Measurements from ENCODE around the gene RSPO4.

RSPO4 gene

GRCh38 chr20:944774-945410, 57.2 kb downstream of the RSPO4 start:
- H3K4me3 ChIP-seq (ENCODE audit: low read depth, low read length), result no peak overlapping the region
- DNase-seq (ENCODE audit: low read depth), result no peak
- no peak for TF ChIP-seq MAX (IDR thresholded peaks at IDR 0.05; ENCODE audit: low read depth, low read length)
- TF ChIP-seq POLR2A (IDR thresholded peaks at IDR 0.05; ENCODE audit: extremely low read depth, insufficient read length), result no peak
- no peak for TF ChIP-seq CTCF (IDR thresholded peaks at IDR 0.05; ENCODE audit: low read depth, low read length)
- no peak for TF ChIP-seq MYC (IDR thresholded peaks at IDR 0.05; ENCODE audit: low read depth, low read length)

- TF ChIP-seq MYC (IDR thresholded peaks at IDR 0.05; ENCODE audit: low read depth, low read length), result no peak
- TF ChIP-seq CTCF (IDR thresholded peaks at IDR 0.05; ENCODE audit: low read depth, low read length), result no peak
- TF ChIP-seq MAX (IDR thresholded peaks at IDR 0.05; ENCODE audit: low read depth, low read length), result no peak
- TF ChIP-seq POLR2A (IDR thresholded peaks at IDR 0.05; ENCODE audit: extremely low read depth, insufficient read length), result no peak
- no peak overlapping the region for H3K4me3 ChIP-seq (ENCODE audit: low read depth, low read length)
- DNase-seq (ENCODE audit: low read depth), result no peak
Measured at GRCh38 chr20:944148-944547, 58.0 kb downstream of the RSPO4 start.

- DNase-seq (ENCODE audit: low read depth), result no peak
- no peak for TF ChIP-seq CTCF (IDR thresholded peaks at IDR 0.05; ENCODE audit: low read depth, low read length)
- TF ChIP-seq MYC (IDR thresholded peaks at IDR 0.05; ENCODE audit: low read depth, low read length), result no peak
- no peak for TF ChIP-seq POLR2A (IDR thresholded peaks at IDR 0.05; ENCODE audit: extremely low read depth, insufficient read length)
- TF ChIP-seq MAX (IDR thresholded peaks at IDR 0.05; ENCODE audit: low read depth, low read length), result no peak
- no peak overlapping the region for H3K4me3 ChIP-seq (ENCODE audit: low read depth, low read length)
Measured at GRCh38 chr20:942611-943010, 59.5 kb downstream of the RSPO4 start.

GRCh38 chr20:940926-941325, 61.2 kb downstream of the RSPO4 start:
- H3K4me3 ChIP-seq (ENCODE audit: low read depth, low read length), result no peak overlapping the region
- no peak for DNase-seq (ENCODE audit: low read depth)
- TF ChIP-seq CTCF (IDR thresholded peaks at IDR 0.05; ENCODE audit: low read depth, low read length), result no peak
- no peak for TF ChIP-seq POLR2A (IDR thresholded peaks at IDR 0.05; ENCODE audit: extremely low read depth, insufficient read length)
- no peak for TF ChIP-seq MYC (IDR thresholded peaks at IDR 0.05; ENCODE audit: low read depth, low read length)

GRCh38 chr20:939606-940005, 62.5 kb downstream of the RSPO4 start:
- no peak overlapping the region for H3K4me3 ChIP-seq (ENCODE audit: low read depth, low read length)
- no peak for DNase-seq (ENCODE audit: low read depth)
- TF ChIP-seq POLR2A (IDR thresholded peaks at IDR 0.05; ENCODE audit: extremely low read depth, insufficient read length) (no peak), MYC (IDR thresholded peaks at IDR 0.05; ENCODE audit: low read depth, low read length) (no peak), CTCF (IDR thresholded peaks at IDR 0.05; ENCODE audit: low read depth, low read length) (no peak), MAX (IDR thresholded peaks at IDR 0.05; ENCODE audit: low read depth, low read length) (no peak)
